ENCODE measurements around the gene FOXC2.

The FOXC2 gene

DNA sequence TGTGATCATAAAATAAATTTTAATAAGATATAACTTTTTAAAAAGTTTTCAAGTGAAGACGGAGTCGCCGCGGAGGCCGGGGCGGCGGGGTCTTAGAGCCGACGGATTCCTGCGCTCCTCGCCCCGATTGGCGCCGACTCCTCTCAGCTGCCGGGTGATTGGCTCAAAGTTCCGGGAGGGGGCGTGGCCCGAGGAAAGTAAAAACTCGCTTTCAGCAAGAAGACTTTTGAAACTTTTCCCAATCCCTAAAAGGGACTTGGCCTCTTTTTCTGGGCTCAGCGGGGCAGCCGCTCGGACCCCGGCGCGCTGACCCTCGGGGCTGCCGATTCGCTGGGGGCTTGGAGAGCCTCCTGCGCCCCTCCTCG, at the start of gene FOXC2:
TSS of gene FOXC2 (plus strand) at position 229 of the 365 bp plus-strand sequence. CDS start 507 bp downstream, outside the sequence.
- DNase-seq (ENCODE audit: low read depth), result peak; percentile 14

DNA sequence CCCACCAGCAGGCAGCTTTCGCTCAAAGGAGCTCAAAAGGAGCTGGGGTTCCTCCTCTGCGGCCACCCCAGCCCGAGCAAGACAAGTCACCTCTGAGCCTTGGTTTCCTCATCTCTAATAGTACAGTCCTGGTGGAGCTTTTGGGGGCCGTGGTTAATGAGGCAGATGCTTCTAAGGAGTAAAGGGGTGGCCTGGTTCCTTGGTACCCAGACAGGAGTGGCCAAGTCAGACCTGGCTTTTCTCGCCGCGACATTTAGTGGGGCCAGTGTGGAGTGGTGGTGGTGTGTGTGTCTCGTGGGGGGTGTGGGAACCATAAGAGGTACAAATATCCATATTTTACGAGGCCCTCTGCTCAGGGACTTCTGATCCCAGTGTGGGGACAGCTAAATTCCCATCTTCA, 49.6 kb upstream of the FOXC2 start:
- DNase-seq (ENCODE audit: low read depth), result no peak

DNA sequence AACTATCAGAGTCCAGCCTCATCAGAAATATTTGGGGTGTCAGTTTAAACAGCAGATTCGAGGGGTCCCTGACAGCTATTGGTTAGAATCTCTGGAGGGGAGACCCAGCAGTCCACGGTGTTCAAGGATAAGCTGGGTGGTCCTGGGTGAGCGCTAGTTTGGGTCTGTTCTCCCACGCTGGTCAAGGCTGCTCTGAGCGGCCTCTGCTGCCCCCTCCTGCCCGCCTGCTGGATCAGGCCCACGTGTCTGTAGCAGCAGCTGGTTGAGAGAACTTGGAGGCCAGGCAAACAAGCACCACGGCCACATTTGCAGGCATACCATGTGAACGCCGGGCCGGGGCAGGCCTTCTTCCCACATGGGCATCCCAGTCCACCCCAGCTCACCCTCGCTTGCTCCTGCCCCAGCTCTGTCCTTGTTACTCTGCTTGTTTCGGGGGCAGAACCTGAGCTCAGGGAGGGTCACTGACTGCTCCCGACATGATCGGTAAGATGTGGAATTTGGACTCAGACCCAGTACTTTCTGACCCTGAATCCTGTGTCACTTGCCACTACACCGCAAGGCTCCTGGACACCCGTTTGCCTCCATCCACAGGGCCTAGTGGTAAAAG, 48.9 kb upstream of the FOXC2 start:
- no peak for DNase-seq (ENCODE audit: low read depth)

DNA sequence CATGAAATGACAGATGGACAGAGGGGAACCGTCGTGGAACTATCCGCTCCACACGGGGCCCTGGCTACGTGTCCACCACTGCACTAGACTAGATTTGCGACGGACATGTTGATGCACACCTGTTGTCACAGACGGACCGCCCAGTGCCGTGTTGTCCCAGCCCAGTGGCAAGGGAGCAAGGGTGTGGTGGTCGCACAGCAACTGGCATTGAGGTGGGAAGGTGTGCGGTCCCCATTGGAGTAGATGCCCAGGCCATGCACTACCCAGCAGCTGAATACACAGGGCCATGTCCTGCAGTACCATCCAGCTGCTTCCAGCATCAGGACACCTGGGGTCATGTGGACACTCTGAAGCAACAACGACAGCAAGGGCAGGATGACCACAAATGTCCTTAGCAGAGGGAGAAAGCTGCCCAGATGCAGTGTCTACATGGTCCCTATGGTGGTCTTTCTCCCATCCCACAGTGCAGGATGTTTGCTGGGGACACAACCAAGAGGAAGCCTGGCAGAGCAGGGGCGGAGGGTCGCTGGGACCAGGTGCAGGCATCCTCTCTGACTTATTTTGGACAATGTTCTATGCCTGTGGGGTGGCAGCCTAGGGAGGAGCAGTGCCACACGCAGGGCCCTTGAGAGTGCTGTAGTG, 47.5 kb upstream of the FOXC2 start:
- no peak for DNase-seq (ENCODE audit: low read depth)

- DNase-seq (ENCODE audit: low read depth), result peak; percentile 40
Measured at GRCh38 chr16:86519649-86520316, 46.8 kb upstream of the FOXC2 start.

- no peak for DNase-seq (ENCODE audit: low read depth)
Measured at GRCh38 chr16:86520317-86521210, 46.1 kb upstream of the FOXC2 start.

DNA sequence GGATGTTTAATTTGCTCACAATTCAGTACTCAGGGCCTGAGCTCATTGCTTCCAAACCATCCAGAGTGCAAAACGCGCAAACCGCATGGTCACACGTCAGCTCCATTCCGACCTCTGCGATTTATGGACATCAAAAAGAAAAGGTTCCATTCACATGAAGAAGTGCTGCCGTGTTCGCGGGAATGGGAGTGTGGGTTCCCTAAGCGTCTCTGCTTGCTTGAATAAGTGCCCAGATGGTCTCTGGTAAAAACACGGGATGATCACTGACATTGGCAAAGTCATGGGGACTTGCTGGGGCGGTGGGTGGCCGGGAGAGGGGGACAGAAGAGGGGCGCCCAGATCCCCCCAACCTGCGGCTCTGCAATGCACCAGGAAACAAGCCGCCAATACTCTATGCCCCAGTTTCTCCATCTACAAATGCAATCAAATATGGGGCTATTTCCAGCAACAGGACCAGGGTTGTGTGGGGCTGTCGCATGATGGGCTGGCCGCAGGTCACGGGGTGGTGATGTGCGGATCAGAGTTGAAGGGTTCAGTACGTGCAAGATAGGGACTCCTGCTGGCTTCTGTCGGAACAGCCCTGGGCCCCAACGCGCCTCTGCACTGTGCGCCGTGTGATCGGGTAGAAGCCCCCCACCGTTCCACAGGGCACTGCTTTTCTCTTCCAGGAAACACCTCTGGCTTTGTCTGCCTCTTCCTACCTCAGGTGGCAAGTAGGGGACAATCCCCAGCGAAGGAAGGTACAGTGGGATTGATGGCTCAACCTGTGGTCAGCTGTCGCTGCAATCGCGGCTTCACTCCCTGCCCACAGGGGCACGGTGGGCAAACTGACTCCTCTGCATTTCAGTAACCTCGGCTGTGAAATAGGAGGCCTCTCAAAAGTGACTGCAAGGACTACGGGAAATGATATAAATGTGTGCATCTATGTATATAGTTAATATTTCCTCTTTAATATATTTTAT, 45.1 kb upstream of the FOXC2 start:
- DNase-seq (ENCODE audit: low read depth), result no peak

- no peak for DNase-seq (ENCODE audit: low read depth)
Measured at GRCh38 chr16:86522634-86523033, 44.0 kb upstream of the FOXC2 start.

GRCh38 chr16:86523166-86523740, 43.4 kb upstream of the FOXC2 start:
- DNase-seq (ENCODE audit: low read depth), result no peak

DNA sequence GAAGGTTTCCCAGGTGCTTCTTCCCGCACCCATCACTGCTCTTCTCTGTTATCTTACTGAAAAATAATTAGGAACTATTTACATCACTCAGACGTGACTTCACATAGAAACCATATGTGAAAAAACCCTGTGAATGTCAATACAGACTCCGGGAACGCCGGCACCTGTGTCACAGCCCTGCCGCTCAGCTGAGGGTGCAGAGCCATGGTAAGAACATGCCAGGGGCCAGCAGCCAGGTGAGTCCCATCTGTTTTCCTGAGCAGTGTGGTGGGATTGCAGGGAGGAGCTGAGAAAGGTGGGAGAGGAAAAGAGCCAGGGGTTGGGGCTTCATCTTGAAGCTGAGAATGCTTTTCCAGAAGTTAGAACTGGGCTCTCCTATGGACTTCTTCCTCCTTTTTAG, 42.6 kb upstream of the FOXC2 start:
- DNase-seq (ENCODE audit: low read depth), result no peak

GRCh38 chr16:86525696-86526095, 40.9 kb upstream of the FOXC2 start:
- DNase-seq (ENCODE audit: low read depth), result no peak

GRCh38 chr16:86527366-86527765, 39.3 kb upstream of the FOXC2 start:
- no peak for DNase-seq (ENCODE audit: low read depth)

- no peak for DNase-seq (ENCODE audit: low read depth)
Measured at GRCh38 chr16:86528061-86528929, 38.3 kb upstream of the FOXC2 start.

DNA sequence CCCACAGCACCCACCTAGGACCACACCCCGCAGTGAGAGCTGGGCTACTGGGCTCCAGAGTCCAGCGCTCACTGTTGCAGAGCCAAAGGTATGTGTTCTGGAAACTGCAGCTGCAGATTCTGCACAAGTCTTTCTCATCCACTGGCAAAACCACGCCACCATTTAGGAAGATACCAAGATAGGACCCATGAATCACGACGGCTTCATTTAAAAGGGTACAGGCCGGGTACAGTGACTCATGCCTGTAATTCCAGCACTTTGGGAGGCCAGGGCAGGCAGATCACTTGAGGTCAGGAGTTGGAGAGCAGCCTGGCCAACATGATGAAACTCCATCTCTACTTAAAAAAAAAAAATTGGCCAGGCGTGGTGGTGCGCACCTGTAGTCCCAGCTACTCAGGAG, 37.5 kb upstream of the FOXC2 start:
- no peak for DNase-seq (ENCODE audit: low read depth)

- no peak for DNase-seq (ENCODE audit: low read depth)
Measured at GRCh38 chr16:86530251-86531190, 36.1 kb upstream of the FOXC2 start.

- DNase-seq (ENCODE audit: low read depth), result no peak
Measured at GRCh38 chr16:86531191-86531545, 35.5 kb upstream of the FOXC2 start.

DNA sequence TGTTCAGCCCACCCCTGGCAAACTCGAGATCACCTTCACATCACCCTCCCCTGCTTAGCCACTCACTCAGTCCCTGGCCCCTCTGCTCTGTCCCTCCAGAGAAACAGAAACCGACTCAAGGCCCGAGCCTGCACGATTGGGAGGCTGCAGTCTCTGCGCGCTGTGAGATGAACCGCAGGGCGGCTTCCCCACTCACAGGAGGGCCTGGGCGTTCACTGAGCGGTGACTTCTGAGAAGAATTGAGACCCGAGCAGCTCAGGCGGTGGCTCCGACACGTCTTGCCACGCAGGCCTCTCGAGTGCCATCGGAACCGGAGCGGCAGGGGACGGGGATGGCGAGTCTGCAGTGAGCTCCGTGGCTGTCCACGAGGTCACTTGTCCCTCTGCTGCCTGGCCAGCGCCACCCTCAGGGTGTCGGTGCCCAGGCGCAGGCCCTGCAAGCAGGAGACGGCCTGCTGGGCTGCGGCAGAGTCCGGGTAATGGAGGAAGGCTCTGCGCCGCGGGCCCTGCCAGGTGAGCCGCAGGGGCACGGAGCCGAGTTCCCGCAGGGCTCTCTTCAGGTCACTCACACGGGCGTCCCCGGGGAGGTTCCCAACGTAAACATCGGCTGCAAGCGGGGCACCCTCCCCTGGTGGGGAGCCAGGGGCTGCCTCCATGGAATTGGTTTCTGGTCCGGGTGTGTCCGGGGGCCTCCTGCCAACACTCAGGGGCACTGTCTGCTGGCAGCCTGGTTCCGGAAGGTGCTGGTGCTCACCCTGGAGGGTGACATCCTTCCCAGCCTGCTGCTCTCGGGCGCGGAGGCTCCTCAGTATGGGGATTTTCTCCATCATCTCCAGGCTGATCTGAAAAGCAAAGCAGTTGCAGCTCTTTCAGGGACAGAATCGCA, 34.7 kb upstream of the FOXC2 start:
- DNase-seq (ENCODE audit: low read depth), result no peak

DNA sequence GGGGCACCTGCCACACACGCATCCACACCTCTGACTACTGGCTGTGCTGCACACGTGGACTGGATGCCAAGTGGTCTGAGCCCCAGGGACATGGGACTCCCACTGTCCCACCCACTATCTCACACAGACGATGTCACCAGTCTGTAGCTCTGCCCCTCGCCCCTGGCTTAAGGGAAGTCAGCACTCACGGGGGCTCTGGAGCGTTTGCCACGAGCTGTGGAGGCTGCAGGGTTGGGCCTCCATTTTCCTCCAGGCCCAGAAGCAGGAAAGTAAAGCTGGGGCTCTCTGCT, 34.2 kb upstream of the FOXC2 start:
- DNase-seq (ENCODE audit: low read depth), result no peak

Measured in activated T-helper 9 cell treated with anti-CD3 and anti-CD28 coated beads, Interleukin-2, amount 50 U/mL, for 16 hours (primary cell).